GM21717 (cell line): ENCODE data around the gene LPAR6.

Experiments used
- ATAC-seq: cut with Tn5 transposase; IDR thresholded peaks from one replicate; pipeline ENCODE4 v1.9.1; 2021; ENCODE audit warnings: mild to moderate bottlenecking, moderate library complexity; ENCODE audit not compliant: unreplicated experiment

LPAR6 gene

GRCh38 chr13:48377857-48378256, 35.1 kb downstream of the LPAR6 start:
- ATAC-seq: no peak

- ATAC-seq: no peak
Observed at GRCh38 chr13:48370815-48371214, 42.1 kb downstream of the LPAR6 start.

- no peak for ATAC-seq
Observed at GRCh38 chr13:48369988-48370387, 42.9 kb downstream of the LPAR6 start.
